Vagina (tissue), 2 donors: ENCODE data around the gene ALS2CL.

ENCODE experiments used
- CTCF ChIP-seq, 3 experiments: fragments of 450-650 bp in 2 of 3; fragments of 200-600 bp in 1 of 3; sonication (generic) in 1 of 3; IDR thresholded peaks; one replicate each; pipeline ENCODE4 v1.5.1; 2017 to 2019; ENCODE audit warnings: antibody characterized with exemption in 3 of 3, mild to moderate bottlenecking in 2 of 3, moderate library complexity in 2 of 3
- POLR2A ChIP-seq, 2 donors: fragments of 450-650 bp; IDR thresholded peaks; one replicate each; pipeline ENCODE4 v1.6.1; 2017; ENCODE audit warnings: antibody characterized with exemption in 2 of 2, mild to moderate bottlenecking in 2 of 2, moderate library complexity in 2 of 2
- POLR2AphosphoS5 ChIP-seq, 2 donors: sonication (generic); formaldehyde crosslinking; IDR thresholded peaks; one replicate each; pipeline ENCODE4 v1.9.0; 2017; ENCODE audit warnings: antibody characterized with exemption in 2 of 2, mild to moderate bottlenecking in 2 of 2, low read depth in 1 of 2; ENCODE audit not compliant: insufficient read depth in 1 of 2

DNA sequence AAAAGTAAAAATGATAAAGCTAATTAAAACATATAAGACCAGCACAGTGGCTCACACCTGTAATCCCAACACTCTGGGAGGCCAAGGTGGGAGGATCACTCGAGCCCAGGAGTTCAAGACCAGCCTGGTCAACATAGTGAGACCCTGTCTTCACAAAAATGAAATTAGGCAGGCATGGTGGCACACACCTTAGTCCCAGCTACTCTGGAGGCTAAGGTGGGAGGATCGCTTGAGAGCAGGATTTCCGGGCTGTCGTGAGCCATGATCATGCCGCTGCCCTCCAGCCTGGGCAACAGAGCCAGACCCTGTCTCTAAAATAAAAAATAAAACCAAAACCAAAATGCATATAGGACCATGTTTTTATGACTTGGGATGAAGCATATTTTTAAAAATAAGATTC, 29.0 kb upstream of the ALS2CL start:
- TF ChIP-seq POLR2AphosphoS5 (IDR thresholded peaks at IDR 0.05; ENCODE audit: insufficient read depth in 1 of 2, low read depth in 1 of 2) (no peak), CTCF (IDR thresholded peaks at IDR 0.05) (no peak), POLR2A (IDR thresholded peaks at IDR 0.05) (no peak)
